Breast epithelium (tissue), 3 donors: ENCODE data around the gene DYNC2LI1.

Experiments used
- CTCF ChIP-seq, 3 donors: fragments of 450-650 bp; IDR thresholded peaks; one replicate each; pipeline ENCODE4 v1.5.1; 2016 to 2017; ENCODE audit warnings: antibody characterized with exemption in 3 of 3, mild to moderate bottlenecking in 3 of 3, moderate library complexity in 3 of 3
- POLR2A ChIP-seq: fragments of 450-650 bp; IDR thresholded peaks from one replicate; pipeline ENCODE4 v1.6.1; 2016; ENCODE audit warnings: antibody characterized with exemption, mild to moderate bottlenecking, moderate library complexity
- POLR2AphosphoS5 ChIP-seq, 3 donors: sonication (generic); formaldehyde crosslinking; IDR thresholded peaks; one replicate each; pipeline ENCODE4 v1.6.1; 2017; ENCODE audit warnings: antibody characterized with exemption in 3 of 3

- no peak for TF ChIP-seq CTCF (IDR thresholded peaks at IDR 0.05)
- no peak for TF ChIP-seq POLR2A
- TF ChIP-seq POLR2AphosphoS5 (IDR thresholded peaks at IDR 0.05), result no peak
These were observed 77.5 kb downstream of the DYNC2LI1 start for GRCh38 chr2:43851011-43851980.
